GM21423 (cell line): ENCODE data around the gene NEK6.

Experiments used
- ATAC-seq: cut with Tn5 transposase; IDR thresholded peaks from one replicate; pipeline ENCODE4 v1.9.1; 2021; ENCODE audit warnings: mild to moderate bottlenecking, moderate library complexity; ENCODE audit not compliant: unreplicated experiment

The NEK6 gene

DNA sequence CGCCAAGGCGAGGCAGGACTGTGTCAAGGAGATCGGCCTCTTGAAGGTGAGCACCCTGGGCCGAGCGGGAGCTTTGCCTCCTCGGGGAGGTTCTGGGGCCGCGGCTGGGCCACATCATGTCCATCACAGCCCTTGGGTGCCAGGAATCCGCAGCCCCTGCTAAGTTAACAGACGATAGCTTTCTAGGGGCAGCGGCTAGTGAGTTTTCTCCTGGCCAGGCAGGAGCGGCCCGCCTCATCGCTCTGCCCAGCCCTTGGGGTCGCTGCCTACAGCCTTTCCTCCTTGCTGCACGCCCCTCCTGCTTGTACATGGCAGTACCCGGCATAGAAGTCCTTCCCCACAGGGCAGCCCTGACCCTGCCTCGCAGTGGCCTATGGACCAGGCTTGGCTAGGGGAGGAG, 56.2 kb downstream of the NEK6 start:
- ATAC-seq, result no peak

DNA sequence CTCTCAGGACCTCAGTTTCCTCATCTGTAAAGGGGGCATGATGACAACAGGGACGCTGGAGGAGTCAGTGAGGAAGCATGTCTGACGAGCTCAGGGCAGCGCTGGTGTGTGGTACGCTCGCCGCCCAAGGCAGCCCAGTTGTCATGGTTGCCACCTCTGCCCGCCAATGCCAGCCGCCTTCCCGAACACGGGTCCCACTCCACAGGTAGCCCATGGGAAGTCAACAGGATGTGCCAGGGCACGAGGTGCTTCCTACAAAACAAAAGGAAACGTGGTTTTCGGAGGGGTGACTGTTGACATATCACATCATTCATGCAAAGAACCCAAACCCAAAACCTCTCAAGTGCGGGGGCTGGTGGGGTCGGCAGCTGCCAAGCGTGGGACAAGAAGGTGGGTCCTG, 58.1 kb downstream of the NEK6 start:
- ATAC-seq, result no peak

DNA sequence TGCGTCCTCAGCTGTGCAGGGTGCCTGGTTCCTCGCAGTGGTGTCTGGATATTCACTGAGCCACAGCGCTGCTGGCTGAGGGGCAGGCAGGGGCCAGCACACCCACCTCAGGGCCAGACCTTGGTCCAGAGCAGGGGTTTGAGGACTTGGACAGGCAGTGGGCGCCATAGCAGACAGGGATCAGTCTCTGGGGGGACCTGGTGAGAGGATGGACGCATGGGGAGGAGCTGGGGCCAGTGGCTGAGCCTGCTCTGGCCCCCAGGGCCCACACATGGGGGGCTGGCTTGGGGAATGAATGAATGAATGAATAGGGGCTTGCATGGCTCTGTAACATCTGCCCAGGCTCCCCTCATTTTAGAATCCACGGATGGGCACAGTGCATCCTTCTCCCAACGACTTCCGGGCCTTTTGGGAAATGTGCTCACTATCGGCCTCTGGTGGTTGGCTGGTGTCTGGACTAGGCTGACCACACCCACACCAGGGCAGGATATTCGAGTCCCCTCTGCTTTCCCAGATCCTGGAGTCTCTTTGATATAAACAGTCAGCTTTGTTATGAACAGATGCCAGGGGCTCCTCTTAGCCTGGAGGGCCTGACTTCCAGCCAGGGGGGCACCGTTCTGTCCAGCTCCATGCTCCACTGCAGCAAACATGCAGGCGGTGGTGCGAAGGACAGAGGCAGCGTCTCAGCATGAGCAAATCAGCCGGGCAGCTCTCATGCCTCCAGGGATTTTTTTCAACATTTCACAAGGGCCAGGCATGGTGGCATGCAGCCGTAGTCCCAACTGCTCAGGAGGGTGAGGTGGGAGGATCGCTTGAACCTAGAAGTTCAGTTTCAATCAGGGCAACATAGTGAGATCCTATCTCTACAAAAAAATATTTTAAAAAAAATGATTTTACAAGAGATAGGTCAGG, 62.6 kb downstream of the NEK6 start:
- ATAC-seq, result no peak

DNA sequence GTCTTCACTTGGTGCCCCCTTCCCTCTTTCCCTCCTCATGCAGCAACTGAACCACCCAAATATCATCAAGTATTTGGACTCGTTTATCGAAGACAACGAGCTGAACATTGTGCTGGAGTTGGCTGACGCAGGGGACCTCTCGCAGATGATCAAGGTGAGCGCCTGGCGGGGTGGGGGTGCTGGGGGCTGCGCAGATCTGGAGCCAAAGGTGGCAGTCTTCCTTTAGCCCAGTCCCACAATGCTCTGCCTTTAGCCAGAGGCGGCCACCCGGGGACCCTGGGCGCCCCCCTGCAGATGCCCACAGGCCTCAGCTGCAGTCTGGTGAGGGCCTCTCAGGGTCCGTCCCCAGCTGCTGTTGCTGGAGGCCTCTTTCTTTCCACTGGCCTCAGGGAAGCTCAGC, 63.7 kb downstream of the NEK6 start:
- ATAC-seq, result no peak

DNA sequence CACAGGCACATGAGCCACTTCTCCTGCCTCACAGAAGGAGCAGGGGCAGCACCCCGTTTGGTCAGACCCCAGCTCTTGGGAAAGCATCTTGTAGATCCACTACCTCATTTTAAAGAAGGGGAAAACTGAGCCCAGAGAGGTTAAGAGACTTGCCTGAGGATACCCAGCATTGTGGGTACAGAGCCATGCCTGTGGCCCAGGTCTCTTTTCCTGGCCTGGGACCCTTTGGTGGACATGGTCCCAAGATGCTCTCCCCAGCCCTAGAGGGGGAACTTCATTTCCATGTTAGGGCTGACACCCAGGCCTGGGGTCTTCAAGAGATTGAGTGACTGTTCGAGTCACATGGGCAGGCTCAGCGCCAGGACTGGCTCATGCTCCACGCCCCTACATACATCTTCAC, 64.2 kb downstream of the NEK6 start:
- ATAC-seq, result no peak

DNA sequence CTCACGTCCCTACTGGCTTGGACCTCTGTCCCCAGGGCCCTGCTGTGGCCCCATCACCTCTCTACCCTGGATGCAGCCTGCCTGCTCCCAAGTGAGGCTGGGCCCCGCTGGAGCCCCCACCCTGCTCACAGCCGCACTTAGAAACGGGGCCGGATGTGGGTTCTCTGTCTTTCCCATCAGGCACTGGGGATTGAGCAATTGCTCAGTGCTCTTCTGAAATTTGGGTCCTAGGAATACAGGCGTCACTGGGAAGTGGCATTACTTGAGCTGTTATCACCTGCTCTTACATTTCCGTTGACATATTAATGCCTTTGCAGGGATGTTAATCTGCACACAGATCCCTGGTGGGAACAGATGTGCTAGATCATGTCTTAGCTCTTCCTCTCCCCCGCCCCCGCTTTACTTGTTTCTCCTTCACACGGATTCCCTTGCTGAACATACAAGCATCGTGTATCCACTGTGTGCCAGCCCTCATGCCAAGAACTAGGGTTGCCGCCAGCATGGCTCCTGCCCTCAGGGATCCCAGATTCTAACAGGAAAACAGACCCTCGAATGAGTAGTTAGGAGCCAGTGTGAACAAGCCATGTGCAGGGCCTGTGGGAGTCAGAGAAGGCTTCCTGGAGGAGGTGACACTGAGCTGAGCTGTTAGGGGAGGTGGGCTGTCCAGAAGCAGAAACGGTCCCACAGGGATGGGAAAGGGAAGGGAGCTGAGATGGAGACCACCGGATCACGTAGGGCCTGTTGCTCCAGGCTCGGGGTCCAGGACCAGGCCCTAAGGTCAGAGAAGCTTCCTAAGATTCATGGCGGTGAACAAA, 65.1 kb downstream of the NEK6 start:
- no peak for ATAC-seq

DNA sequence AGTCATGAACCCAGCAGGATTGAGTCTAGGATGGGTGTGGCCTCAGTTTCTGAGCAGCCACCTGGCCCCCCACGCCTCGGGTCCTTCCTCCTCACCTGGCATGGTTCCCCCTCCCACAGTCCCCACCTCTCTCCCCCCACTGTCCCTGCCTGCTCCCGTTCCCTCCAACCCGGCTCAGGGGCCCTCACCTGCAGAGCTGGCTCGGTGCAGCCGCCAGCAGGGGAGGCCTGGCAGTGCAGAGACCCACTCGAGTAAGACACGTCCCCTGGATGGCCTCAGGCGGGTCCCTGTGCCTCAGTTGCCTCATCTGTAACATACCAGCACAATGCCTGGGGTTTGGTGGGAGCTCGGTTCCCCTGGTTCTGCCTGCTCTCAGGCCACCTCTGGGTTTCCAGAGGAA, 66.2 kb downstream of the NEK6 start:
- no peak for ATAC-seq

DNA sequence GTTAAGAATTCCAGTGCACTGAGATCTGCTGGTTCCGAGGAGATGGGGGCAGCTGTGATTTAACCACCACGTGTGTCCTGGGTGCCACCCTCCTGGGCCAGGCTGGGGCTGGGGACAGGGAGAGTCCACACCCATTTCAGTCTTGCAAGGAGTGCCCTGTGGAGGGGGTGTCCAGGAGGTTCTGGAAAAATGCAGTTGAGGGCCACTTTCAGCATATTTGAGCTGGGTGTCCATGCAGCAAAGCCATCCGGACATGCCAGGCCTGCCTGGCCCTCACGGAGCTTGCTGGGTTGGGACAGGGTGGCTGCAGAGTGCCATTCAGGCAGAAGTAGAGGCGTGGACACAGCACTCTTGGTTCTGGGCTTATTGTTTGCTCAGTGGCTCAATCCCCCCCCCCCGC, 68.1 kb downstream of the NEK6 start:
- no peak for ATAC-seq

DNA sequence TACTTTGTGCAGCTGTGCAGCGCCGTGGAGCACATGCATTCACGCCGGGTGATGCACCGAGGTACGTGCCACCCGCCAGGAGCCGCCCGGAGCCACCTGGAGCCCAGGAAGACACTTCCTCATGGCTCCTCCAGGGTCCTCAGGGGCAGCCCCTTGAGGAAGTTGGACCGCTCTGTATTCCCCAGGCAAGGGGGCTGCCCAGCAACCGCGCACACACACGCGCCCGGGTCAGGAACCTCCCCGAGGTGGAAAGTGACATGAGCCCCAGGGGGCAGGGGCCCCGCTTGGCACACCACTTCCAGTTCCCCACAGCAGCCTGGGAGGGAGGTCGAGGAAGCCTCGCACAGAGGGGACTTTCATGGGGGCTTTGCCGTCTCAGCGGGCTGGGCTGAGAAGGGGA, 68.6 kb downstream of the NEK6 start:
- ATAC-seq, result no peak

DNA sequence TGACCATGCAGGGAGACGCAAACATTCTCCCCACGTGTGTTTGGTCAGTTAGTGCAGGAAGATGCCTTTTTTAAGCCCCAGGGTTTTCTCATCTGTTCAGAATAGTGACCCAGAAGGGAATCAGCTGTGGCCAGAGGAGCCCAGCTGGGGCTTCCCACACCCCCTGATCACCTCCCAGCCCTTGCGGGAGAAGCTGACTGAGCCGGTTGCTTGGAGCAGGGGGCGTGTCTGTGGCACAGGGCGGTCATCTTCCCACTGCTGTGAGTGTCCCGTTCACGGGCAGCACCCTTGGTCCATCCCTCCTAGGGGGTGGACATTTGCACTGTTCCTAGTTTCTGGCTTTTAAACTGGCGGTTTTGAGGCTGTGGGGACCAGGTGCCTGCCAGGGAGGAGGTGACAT, 69.7 kb downstream of the NEK6 start:
- no peak for ATAC-seq

DNA sequence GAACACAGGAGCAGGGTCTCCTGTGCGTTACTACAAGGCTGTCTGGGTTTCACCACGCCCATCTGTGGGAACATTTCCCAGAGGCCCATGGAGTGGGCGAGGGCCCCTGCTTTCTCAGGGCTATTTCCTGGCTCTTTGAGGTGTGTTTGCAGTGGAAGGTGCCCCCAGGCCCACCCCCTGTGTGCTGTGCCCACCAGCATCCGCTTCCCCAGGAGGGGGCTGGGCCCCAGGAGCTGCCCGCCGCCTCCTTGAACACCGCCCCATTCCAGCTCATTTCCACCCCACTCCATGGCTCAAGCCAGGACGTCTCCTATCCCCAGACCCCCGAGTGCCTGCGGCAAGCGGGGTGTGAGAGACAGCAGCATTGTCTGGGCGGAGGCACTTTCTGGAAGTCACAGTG, 70.5 kb downstream of the NEK6 start:
- no peak for ATAC-seq

DNA sequence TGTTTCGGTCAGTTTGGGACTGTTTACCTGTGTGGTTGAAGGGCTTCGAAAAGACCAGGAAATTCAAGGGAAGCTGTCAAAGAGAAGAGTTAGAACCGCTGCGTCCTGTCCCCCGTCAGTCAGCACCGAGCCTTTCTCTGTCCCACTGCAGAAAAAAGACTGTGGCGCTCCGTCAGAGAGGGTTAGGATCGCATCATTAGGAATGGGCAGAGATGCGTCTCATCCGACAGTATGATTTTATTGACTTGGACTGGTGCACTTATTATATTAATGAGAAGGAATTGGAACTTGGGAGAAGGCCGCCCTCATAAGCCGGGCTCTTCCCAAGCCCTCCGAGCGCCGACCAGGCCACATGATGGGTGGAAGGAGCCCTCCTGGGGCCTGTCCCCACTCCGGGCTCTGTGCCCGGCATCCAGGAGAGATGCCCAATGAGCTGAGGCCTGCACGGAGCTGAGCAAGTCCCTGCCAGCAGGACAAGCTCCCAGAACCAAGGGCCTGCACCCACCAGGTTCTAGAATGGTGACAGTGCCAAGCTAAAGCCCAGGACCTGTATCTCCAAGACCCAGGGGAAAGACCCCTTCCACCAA, 71.5 kb downstream of the NEK6 start:
- ATAC-seq, result no peak

DNA sequence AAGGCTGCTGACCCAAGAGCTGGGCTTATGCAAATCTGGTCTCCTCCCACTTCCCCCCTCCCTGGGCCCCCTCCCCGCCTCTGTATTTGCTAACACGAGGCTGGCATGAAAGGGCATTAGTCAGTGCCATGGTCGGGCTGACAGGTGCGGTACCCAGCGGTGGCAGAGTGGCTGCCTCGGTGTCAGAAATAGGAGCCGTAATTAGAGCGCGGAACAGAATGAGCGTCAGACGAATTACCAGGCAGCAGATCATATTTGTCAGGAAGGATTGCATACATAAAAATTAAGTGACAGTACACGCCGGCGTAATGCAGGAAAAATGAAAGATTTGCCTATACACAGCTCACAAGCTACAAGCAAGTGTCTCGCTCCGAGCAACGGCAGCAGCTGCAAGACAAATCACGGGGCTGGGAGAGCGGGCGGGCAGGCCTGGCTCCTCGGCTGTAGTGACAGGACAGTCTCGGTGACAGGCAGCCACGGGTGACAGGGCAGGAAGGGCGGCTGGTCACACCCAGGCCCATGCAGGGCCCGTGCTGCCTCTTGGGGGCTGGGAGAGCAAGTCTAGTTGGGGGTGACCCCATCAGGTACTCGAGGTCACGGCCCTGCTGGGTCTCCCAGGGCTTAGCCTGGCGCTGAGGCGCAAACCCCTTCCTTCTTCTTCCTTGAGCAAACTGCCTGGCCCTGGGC, 72.4 kb downstream of the NEK6 start:
- ATAC-seq, result no peak

DNA sequence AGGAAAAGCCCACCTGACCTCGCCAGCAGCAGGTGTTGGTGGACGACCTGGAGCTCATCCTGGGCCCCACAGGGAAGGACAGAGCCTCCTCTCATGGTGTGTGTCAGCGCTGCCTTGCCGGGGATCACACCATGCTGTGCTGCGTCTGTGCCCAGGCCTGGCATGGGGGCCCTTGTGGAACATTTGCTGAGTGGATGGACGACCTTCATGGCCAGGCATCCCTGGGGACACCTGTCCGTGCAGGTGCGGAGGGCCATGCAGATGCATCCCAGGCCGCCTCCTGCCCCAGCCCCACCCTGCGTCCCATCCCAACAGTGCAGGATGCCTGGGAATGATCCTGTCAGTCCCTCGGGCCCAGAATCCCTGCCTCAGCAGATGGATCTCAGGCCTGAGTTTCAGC, 73.8 kb downstream of the NEK6 start:
- ATAC-seq, result no peak

DNA sequence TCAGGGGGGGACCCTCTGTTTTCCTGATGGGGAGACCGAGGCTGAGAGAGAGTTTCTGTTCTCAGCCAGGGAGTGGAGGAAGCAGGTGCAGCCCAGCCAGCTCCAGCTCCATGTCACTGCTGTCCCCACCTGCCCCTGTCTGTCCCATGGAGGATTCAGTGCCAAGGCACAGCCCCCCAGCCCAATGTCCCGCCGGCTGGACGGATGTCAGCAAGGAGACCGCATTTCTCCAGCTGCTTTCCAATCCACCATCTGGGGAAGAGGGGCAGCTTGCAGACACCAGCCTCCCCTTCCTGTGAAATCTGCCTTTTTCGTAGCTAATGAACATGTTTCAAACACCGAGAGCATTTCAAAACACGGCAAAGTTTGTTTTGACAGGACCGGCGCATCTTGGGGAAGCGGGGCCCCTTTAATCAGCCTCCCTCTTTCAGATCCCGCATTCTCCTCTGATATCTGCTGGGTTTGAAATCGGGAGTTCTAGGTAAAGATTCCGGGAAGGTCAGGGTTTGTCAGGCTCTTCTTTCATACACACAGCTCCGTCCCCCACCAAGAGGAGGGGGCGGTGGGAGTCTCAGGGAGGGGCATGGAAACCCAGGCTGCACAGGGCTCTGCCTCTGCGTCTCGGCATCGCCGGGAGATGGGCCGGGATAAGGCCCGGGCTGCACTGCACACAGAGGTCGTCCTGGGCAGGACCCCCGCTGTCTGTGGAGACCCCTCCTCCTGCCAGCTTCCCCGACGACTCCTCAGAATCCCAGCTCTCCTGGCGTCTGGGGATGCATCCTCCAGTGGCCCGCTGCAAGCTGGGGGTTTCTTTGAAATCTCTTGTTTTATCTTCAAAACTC, 74.8 kb downstream of the NEK6 start:
- ATAC-seq, result no peak

DNA sequence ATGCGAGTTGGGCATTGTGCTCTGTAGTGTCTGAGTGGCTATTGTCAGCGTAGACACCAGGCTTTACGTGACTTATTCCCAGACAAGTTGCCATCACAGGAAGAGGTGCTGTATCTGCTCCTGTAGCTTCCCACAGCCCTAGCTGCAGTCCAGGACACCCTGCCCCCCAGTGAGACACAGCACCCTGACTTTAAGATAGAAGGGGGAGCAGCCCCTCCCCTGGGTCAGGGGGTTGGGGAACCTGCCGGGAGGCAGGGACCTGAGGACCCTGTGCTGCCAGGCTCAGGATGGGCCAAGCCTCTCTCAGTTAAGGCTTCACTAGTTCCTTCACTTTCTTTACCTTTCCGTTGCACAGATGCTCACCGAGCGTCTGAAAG, 75.4 kb downstream of the NEK6 start:
- ATAC-seq, result no peak

DNA sequence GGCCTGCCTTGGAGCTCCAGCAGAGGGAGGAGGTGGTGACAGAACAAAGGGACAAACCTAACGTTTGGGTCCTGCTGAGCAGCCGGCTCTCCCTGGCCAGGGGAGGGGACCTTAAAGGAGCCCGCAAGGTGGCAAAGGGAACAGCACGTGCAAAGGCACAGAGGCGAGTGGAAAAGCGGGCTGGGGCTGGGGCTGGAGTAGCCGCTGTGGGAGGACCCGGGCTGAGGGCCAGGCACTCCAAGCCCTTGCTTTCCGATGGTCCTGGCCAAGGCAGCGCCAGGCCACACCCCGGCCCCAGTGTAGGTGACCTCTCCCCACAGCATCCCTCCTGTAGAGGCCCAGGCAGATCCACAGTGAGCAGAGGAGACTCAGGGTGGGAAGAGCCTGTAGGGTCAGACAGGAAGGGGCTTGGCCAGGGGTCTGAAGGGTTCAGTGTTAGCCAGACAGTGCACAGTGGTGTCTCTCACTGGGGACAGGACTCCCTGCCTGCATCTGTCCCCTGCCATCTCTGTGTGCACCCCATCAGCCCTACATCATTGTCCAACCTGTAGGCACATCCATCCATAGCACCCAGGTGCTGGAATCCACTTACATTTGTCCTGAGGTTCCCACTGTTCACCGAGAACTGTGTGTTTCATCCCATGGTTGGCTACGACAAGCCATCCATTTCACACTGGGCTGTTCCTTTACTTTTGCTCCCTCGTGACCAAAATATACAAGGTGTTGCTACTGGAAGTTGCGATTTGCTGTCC, 77.0 kb downstream of the NEK6 start:
- ATAC-seq, result no peak

DNA sequence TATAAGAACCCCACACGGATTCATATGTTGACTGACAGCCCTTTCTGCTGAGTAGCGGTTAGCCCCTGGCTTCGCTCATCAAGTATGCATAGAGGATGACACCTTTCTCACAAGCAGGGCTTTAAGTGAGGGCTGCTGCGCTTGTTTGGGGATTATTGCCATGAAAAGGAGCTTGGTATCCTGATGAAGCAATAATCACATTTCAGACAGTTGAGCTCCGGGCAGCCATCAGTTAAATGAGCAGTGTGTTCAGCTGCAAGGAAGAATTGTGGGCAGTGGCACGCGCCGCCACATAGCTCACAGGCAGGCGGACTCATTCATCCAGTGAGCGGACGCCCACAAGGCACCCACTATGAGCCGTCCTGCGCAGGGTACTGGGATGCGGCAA, 77.6 kb downstream of the NEK6 start:
- no peak for ATAC-seq

DNA sequence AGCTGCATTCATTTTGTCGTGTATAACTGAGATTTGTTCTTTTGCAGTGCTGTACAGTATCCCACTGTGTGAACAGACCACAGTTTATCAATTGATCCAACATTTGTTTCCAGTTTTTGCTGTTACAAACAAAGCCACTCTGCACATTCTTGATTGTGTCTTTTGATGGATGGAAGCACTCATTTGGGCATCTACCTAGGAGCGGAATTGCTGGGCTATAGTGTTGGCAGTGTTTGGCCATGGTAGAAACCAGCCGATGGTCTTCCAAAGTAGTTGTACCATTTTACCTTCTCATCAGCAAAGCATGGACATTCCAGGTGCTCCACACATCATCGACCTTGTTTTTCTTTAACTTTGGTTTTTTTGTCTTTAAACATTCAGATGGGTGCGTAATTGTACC, 79.8 kb downstream of the NEK6 start:
- ATAC-seq, result no peak
